Measurements from ENCODE around the gene NSRP1.

NSRP1 gene

DNA sequence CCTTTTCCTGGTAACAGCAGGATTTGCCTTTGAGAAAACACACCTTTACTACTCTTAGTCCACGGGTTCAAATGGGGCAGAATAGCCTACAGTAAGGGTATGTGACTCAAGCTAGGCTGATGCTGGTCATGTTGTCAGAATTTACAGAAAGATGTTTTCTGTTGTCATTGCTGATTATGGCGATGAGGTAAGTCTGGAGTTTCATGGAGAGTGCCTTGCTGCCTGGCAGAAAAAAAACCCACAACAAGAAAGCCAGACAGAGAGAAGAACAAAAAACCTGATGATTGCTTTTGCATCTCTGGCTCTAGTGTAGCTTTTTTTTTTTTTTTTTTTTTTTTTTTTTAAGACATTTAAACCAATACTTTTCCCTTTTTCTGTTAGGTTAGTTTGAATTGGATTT lies 71.0 kb downstream of the NSRP1 start:
- TF ChIP-seq ZNF354C (tag by site-specific recombination; IDR thresholded peaks at IDR 0.05; ENCODE audit: borderline replicate concordance, low read depth): no peak
- TF ChIP-seq ZNF274 (IDR thresholded peaks at IDR 0.05; ENCODE audit: low read length): no peak
- no peak for TF ChIP-seq ZNF274 (tag by site-specific recombination; IDR thresholded peaks at IDR 0.05; ENCODE audit: borderline replicate concordance)
- TF ChIP-seq, protein P1, sequence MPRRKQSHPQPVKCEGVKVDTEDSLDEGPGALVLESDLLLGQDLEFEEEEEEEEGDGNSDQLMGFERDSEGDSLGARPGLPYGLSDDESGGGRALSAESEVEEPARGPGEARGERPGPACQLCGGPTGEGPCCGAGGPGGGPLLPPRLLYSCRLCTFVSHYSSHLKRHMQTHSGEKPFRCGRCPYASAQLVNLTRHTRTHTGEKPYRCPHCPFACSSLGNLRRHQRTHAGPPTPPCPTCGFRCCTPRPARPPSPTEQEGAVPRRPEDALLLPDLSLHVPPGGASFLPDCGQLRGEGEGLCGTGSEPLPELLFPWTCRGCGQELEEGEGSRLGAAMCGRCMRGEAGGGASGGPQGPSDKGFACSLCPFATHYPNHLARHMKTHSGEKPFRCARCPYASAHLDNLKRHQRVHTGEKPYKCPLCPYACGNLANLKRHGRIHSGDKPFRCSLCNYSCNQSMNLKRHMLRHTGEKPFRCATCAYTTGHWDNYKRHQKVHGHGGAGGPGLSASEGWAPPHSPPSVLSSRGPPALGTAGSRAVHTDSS (tag by site-specific recombination; IDR thresholded peaks at IDR 0.05): no peak
- no peak for TF ChIP-seq ZNF239 (tag by site-specific recombination; IDR thresholded peaks at IDR 0.05)
- TF ChIP-seq, protein P2, sequence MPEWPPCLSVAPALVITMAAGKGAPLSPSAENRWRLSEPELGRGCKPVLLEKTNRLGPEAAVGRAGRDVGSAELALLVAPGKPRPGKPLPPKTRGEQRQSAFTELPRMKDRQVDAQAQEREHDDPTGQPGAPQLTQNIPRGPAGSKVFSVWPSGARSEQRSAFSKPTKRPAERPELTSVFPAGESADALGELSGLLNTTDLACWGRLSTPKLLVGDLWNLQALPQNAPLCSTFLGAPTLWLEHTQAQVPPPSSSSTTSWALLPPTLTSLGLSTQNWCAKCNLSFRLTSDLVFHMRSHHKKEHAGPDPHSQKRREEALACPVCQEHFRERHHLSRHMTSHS (tag by site-specific recombination; IDR thresholded peaks at IDR 0.05): no peak
- TF ChIP-seq, protein P3, sequence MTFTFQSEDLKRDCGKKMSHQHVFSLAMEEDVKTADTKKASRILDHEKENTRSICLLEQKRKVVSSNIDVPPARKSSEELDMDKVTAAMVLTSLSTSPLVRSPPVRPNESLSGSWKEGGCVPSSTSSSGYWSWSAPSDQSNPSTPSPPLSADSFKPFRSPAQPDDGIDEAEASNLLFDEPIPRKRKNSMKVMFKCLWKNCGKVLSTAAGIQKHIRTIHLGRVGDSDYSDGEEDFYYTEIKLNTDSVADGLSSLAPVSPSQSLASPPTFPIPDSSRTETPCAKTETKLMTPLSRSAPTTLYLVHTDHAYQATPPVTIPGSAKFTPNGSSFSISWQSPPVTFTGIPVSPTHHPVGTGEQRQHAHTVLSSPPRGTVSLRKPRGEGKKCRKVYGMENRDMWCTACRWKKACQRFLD (tag by site-specific recombination; IDR thresholded peaks at IDR 0.05): no peak
- TF ChIP-seq ZBTB48 (tag by site-specific recombination; IDR thresholded peaks at IDR 0.05): no peak
- TF ChIP-seq ZNF629 (tag by site-specific recombination; IDR thresholded peaks at IDR 0.05): peak; percentile 53
- no peak for TF ChIP-seq ZNF626 (tag by site-specific recombination; IDR thresholded peaks at IDR 0.05)
- no peak for TF ChIP-seq HOXD13 (CRISPR knock-in tag; IDR thresholded peaks at IDR 0.05; ENCODE audit: borderline replicate concordance)
- TF ChIP-seq KLF7 (tag by site-specific recombination; IDR thresholded peaks at IDR 0.05; ENCODE audit: borderline replicate concordance): no peak
- TF ChIP-seq, protein P4, sequence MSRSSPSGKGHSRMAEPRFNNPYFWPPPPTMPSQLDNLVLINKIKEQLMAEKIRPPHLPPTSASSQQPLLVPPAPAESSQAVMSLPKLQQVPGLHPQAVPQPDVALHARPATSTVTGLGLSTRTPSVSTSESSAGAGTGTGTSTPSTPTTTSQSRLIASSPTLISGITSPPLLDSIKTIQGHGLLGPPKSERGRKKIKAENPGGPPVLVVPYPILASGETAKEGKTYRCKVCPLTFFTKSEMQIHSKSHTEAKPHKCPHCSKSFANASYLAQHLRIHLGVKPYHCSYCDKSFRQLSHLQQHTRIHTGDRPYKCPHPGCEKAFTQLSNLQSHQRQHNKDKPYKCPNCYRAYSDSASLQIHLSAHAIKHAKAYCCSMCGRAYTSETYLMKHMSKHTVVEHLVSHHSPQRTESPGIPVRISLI (tag by site-specific recombination; IDR thresholded peaks at IDR 0.05): peak; percentile 72; the same call in 1 of the 2 replicates
- TF ChIP-seq, protein P5, sequence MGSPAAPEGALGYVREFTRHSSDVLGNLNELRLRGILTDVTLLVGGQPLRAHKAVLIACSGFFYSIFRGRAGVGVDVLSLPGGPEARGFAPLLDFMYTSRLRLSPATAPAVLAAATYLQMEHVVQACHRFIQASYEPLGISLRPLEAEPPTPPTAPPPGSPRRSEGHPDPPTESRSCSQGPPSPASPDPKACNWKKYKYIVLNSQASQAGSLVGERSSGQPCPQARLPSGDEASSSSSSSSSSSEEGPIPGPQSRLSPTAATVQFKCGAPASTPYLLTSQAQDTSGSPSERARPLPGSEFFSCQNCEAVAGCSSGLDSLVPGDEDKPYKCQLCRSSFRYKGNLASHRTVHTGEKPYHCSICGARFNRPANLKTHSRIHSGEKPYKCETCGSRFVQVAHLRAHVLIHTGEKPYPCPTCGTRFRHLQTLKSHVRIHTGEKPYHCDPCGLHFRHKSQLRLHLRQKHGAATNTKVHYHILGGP (tag by site-specific recombination; IDR thresholded peaks at IDR 0.05): no peak
- TF ChIP-seq ZNF394 (tag by site-specific recombination; IDR thresholded peaks at IDR 0.05; ENCODE audit: borderline replicate concordance): no peak
- TF ChIP-seq ZBTB8A (tag by site-specific recombination; IDR thresholded peaks at IDR 0.05): no peak
- TF ChIP-seq, protein P6, sequence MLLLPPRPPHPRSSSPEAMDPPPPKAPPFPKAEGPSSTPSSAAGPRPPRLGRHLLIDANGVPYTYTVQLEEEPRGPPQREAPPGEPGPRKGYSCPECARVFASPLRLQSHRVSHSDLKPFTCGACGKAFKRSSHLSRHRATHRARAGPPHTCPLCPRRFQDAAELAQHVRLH (tag by site-specific recombination; IDR thresholded peaks at IDR 0.05): no peak
- TF ChIP-seq SP2 (tag by site-specific recombination; IDR thresholded peaks at IDR 0.05): no peak
- no peaks in the 10 kb centered on the region for H3K4me1 ChIP-seq (ENCODE audit: control insufficient read depth, insufficient read depth, low read length)
- H3K36me3 ChIP-seq (ENCODE audit: control insufficient read depth in 2 of 2, insufficient read depth in 1 of 2, low read length in 2 of 2): peaks cover 39 to 44% of the 10 kb centered on the region in 2 experiments
- H3K4me3 ChIP-seq (ENCODE audit: low read depth, low read length): no peak overlapping the region
- POLR2A ChIA-PET: no interaction called here
- H3K9me3 ChIP-seq (ENCODE audit: control insufficient read depth, insufficient read depth, low read depth, low read length): no peaks in the 10 kb centered on the region
- CTCF ChIA-PET: interaction anchor here (0.6 to 1.4 kb wide), 4 partner anchors 62 to 119 kb away, joined by 3 to 4 read pairs (median 4); no protein-coding TSS in a partner anchor
- no peak overlapping the region for H3K27ac ChIP-seq (ENCODE audit: extremely low read depth, low read depth, low read length)
